Measurements from ENCODE around the gene LGI1.

- TF ChIP-seq EZH2 (IDR thresholded peaks at IDR 0.05; ENCODE audit: insufficient read depth, poor library complexity, severe bottlenecking): no peak
- TF ChIP-seq EZH2phosphoT487 (IDR thresholded peaks at IDR 0.05; ENCODE audit: insufficient read depth, low read depth): no peak
Observed at GRCh38 chr10:93771354-93771753, 13.6 kb downstream of the LGI1 start.
